Loucy (cell line): ENCODE measurements around the gene PRR30.

Experiments
- H2AFZ ChIP-seq: fragments of 200-600 bp; sonication (generic); 2 replicates; pipeline ENCODE4 v1.6.0; 2016; ENCODE audit warnings: antibody characterized with exemption, mild to moderate bottlenecking, low read length, moderate library complexity
- H3F3A ChIP-seq: fragments of 200-600 bp; 2 replicates; pipeline ENCODE4 v1.6.0; 2016; ENCODE audit warnings: antibody characterized with exemption, low read depth, mild to moderate bottlenecking
- H3K27me3 ChIP-seq: fragments of 200-600 bp; sonication (generic); 2 replicates; pipeline ENCODE4 v1.6.1; 2014; ENCODE audit warnings: low read length, mild to moderate bottlenecking; ENCODE audit not compliant: insufficient read depth, poor library complexity, severe bottlenecking
- H3K36me3 ChIP-seq: fragments of 200-600 bp; sonication (generic); 2 replicates; pipeline ENCODE4 v1.6.1; 2016; ENCODE audit warnings: low read length; ENCODE audit not compliant: insufficient read depth
- H3K4me1 ChIP-seq: fragments of 200-600 bp; sonication (generic); 2 replicates; pipeline ENCODE4 v1.5.1; 2014; ENCODE audit warnings: low read length, mild to moderate bottlenecking; ENCODE audit not compliant: insufficient read depth, poor library complexity, severe bottlenecking
- H3K4me2 ChIP-seq: fragments of 200-600 bp; sonication (generic); 2 replicates; pipeline ENCODE4 v1.6.0; 2014; ENCODE audit warnings: antibody characterized with exemption, low read length, low read depth, mild to moderate bottlenecking; ENCODE audit not compliant: poor library complexity, severe bottlenecking
- H3K4me3 ChIP-seq: fragments of 200-600 bp; sonication (generic); 2 replicates; pipeline ENCODE4 v1.5.1; 2014; ENCODE audit warnings: low read length, mild to moderate bottlenecking, mixed read lengths; ENCODE audit not compliant: poor library complexity, severe bottlenecking
- H3K79me2 ChIP-seq: fragments of 200-600 bp; sonication (generic); 2 replicates; pipeline ENCODE4 v1.6.1; 2014; ENCODE audit warnings: low read length; ENCODE audit not compliant: insufficient read depth
- H3K9ac ChIP-seq: fragments of 200-600 bp; sonication (generic); 2 replicates; pipeline ENCODE4 v1.6.0; 2014; ENCODE audit warnings: mild to moderate bottlenecking, low read depth, low read length, moderate library complexity; ENCODE audit not compliant: poor library complexity, severe bottlenecking
- H3K9me2 ChIP-seq: fragments of 200-600 bp; sonication (generic); replicated peaks from 2 replicates; pipeline ENCODE4 v1.6.1; 2016; ENCODE audit warnings: low read depth, low read length, mixed read lengths
- H3K9me3 ChIP-seq: fragments of 200-600 bp; sonication (generic); 2 replicates; pipeline ENCODE4 v1.6.1; 2014; ENCODE audit warnings: mild to moderate bottlenecking, antibody characterized with exemption, low read length, low read depth; ENCODE audit not compliant: insufficient read depth
- H4K20me1 ChIP-seq: fragments of 200-600 bp; sonication (generic); 2 replicates; pipeline ENCODE4 v1.6.0; 2014; ENCODE audit warnings: antibody characterized with exemption, low read length, mild to moderate bottlenecking; ENCODE audit not compliant: insufficient read depth, poor library complexity, severe bottlenecking
- CTCF ChIP-seq: fragments of 200-600 bp; sonication (generic); conservative IDR thresholded peaks from 2 replicates; pipeline ENCODE4 v1.5.1; 2014; ENCODE audit warnings: mild to moderate bottlenecking, antibody characterized with exemption, low read length
- EZH2phosphoT487 ChIP-seq: fragments of 200-600 bp; IDR thresholded peaks from 2 replicates; pipeline ENCODE4 v1.6.1; 2018; ENCODE audit warnings: antibody characterized with exemption, mild to moderate bottlenecking, moderate library complexity, borderline replicate concordance

PRR30 gene

GRCh38 chr2:27099334-27099955 lies 39.8 kb downstream of the PRR30 start:
- Histone ChIP-seq H3K79me2 (no peaks in the 10 kb centered on the region), H3K9ac (no peak overlapping the region)

GRCh38 chr2:27097341-27097740 lies 41.9 kb downstream of the PRR30 start:
- Histone ChIP-seq H3K4me3 (no peak overlapping the region), H3K4me2 (no peak overlapping the region), H3F3A (no peaks in the 10 kb centered on the region), H2AFZ (no peak overlapping the region), H3K79me2 (no peaks in the 10 kb centered on the region), H3K4me1 (no peaks in the 10 kb centered on the region), H4K20me1 (no peaks in the 10 kb centered on the region), H3K9me3 (no peaks in the 10 kb centered on the region), H3K9ac (no peak overlapping the region), H3K9me2 (no peaks in the 10 kb centered on the region), H3K36me3 (no peaks in the 10 kb centered on the region), H3K27me3 (no peaks in the 10 kb centered on the region)
- TF ChIP-seq CTCF: no peak

More at GRCh38 chr2:27099334-27099955, 39.8 kb downstream of the PRR30 start:
- no peak overlapping the region for H2AFZ ChIP-seq
- H3K4me3 ChIP-seq: no peak overlapping the region
- no peaks in the 10 kb centered on the region for H3K9me2 ChIP-seq
- no peaks in the 10 kb centered on the region for H3K27me3 ChIP-seq
- TF ChIP-seq CTCF (no peak), EZH2phosphoT487 (no peak)
- no peaks in the 10 kb centered on the region for H3K9me3 ChIP-seq
- H3K4me2 ChIP-seq: no peak overlapping the region
- H4K20me1 ChIP-seq: no peaks in the 10 kb centered on the region
- H3K4me1 ChIP-seq: no peaks in the 10 kb centered on the region
- no peaks in the 10 kb centered on the region for H3F3A ChIP-seq
- H3K36me3 ChIP-seq: no peaks in the 10 kb centered on the region

- Histone ChIP-seq H3K36me3 (no peaks in the 10 kb centered on the region), H4K20me1 (no peaks in the 10 kb centered on the region), H3K4me3 (no peak overlapping the region), H3K4me2 (no peak overlapping the region), H3K27me3 (no peaks in the 10 kb centered on the region), H3K4me1 (no peaks in the 10 kb centered on the region), H2AFZ (no peak overlapping the region), H3K79me2 (no peaks in the 10 kb centered on the region), H3K9me3 (no peaks in the 10 kb centered on the region), H3F3A (no peaks in the 10 kb centered on the region), H3K9ac (no peak overlapping the region), H3K9me2 (no peaks in the 10 kb centered on the region)
- TF ChIP-seq EZH2phosphoT487: no peak
These were observed 42.4 kb downstream of the PRR30 start for GRCh38 chr2:27096748-27097297.
